HG02870 (cell line): ENCODE data around the gene SCGB3A2.
"Not testable (repeated sequence)": the region's sequence is repeated elsewhere in the genome, so short reads cannot be mapped to it uniquely, and the experiment has no call there.

Source experiments
- ATAC-seq: cut with Tn5 transposase; IDR thresholded peaks from one replicate; pipeline ENCODE4 v1.9.1; 2021; ENCODE audit warnings: mild to moderate bottlenecking, moderate library complexity; ENCODE audit not compliant: unreplicated experiment

SCGB3A2 gene

GRCh38 chr5:147860641-147861025 lies 17.9 kb upstream of the SCGB3A2 start:
- no peak for ATAC-seq

GRCh38 chr5:147863454-147864158 lies 14.9 kb upstream of the SCGB3A2 start:
- no peak for ATAC-seq

GRCh38 chr5:147869112-147869511 lies 9.4 kb upstream of the SCGB3A2 start:
- no peak for ATAC-seq

GRCh38 chr5:147869892-147870291 lies 8.6 kb upstream of the SCGB3A2 start:
- ATAC-seq, result not testable (repeated sequence)

GRCh38 chr5:147871980-147872549 lies 6.4 kb upstream of the SCGB3A2 start:
- not testable (repeated sequence) for ATAC-seq

GRCh38 chr5:147872744-147873435 lies 5.6 kb upstream of the SCGB3A2 start:
- not testable (repeated sequence) for ATAC-seq

GRCh38 chr5:147874118-147874875 lies 4.2 kb upstream of the SCGB3A2 start:
- ATAC-seq, result not testable (repeated sequence)

- no peak for ATAC-seq
These were observed 3.6 kb upstream of the SCGB3A2 start for GRCh38 chr5:147874910-147875367.

- no peak for ATAC-seq
These were observed 2.4 kb upstream of the SCGB3A2 start for GRCh38 chr5:147876141-147876540.

GRCh38 chr5:147876626-147877025 lies 1.9 kb upstream of the SCGB3A2 start:
- ATAC-seq, result no peak

- ATAC-seq, result no peak
These were observed 1.3 kb downstream of the SCGB3A2 start for GRCh38 chr5:147879784-147880183.

GRCh38 chr5:147880487-147880886 lies 2.0 kb downstream of the SCGB3A2 start:
- no peak for ATAC-seq

GRCh38 chr5:147882586-147883313 lies 4.2 kb downstream of the SCGB3A2 start:
- no peak for ATAC-seq

GRCh38 chr5:147887026-147887627 lies 8.6 kb downstream of the SCGB3A2 start:
- ATAC-seq, result no peak

GRCh38 chr5:147887930-147888329 lies 9.4 kb downstream of the SCGB3A2 start:
- ATAC-seq, result no peak

GRCh38 chr5:147892696-147893296 lies 14.3 kb downstream of the SCGB3A2 start:
- ATAC-seq, result no peak

GRCh38 chr5:147893820-147894219 lies 15.3 kb downstream of the SCGB3A2 start:
- no peak for ATAC-seq

GRCh38 chr5:147895864-147896263 lies 17.4 kb downstream of the SCGB3A2 start:
- ATAC-seq, result no peak

GRCh38 chr5:147898875-147899401 lies 20.4 kb downstream of the SCGB3A2 start:
- ATAC-seq, result no peak
